LNCAP (cell line): ENCODE measurements around the gene SPTB.

Experiments used
- CTCF ChIP-seq: fragments of 450-650 bp; IDR thresholded peaks from 2 replicates; pipeline ENCODE4 v1.5.1; 2017; ENCODE audit warnings: mild to moderate bottlenecking

SPTB gene

GRCh38 chr14:64868841-64869240 is 10.9 kb downstream of the SPTB start:
- TF ChIP-seq CTCF, result no peak

- no peak for TF ChIP-seq CTCF
Measured at GRCh38 chr14:64868379-64868778, 11.3 kb downstream of the SPTB start.

GRCh38 chr14:64867182-64867581 is 12.5 kb downstream of the SPTB start:
- no peak for TF ChIP-seq CTCF

GRCh38 chr14:64865992-64866391 is 13.7 kb downstream of the SPTB start:
- no peak for TF ChIP-seq CTCF

GRCh38 chr14:64865109-64865508 is 14.6 kb downstream of the SPTB start:
- TF ChIP-seq CTCF, result no peak

GRCh38 chr14:64864258-64864657 is 15.4 kb downstream of the SPTB start:
- no peak for TF ChIP-seq CTCF

- TF ChIP-seq CTCF, result no peak
Measured at GRCh38 chr14:64861916-64862315, 17.8 kb downstream of the SPTB start.

- no peak for TF ChIP-seq CTCF
Measured at GRCh38 chr14:64860039-64860438, 19.7 kb downstream of the SPTB start.
